ENCODE results near the gene TACR1.

The TACR1 gene

DNA sequence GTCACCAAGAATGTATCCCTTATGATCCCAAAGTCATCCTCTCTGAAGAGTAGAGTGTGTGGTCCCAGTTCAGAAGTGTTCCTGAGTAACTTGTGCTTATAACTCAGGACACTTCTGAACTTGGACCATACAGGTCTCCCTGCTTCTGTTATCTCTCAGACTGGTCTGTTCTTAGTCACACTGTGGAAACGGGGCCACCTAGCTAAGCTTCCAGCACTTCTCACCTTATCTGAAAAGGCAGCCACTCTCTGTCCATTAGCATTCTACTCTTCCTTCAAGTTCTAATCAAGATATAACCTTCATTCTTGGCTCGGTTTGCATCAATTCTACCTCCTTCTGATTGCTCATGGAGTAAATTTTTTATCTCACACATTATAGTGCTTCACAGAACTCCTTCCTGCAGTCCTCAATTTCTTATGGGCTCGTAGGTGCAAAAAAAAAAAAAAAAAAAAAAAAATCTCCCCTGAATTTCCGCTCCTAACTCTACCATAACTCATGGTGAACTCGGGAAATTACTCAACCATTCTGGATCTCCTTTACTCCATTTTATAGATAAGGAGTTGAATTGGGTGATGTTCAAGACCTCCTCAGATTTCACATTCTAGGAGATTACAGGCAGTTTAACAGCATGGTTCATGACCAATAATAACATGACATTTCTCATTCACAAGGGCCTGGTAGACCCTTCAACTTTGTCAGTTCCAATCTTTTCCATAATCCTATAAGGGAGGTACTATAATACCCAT, 108.4 kb downstream of the TACR1 start:
- DNase-seq (ENCODE audit: low read depth), result no peak
- TF ChIP-seq, protein P1, sequence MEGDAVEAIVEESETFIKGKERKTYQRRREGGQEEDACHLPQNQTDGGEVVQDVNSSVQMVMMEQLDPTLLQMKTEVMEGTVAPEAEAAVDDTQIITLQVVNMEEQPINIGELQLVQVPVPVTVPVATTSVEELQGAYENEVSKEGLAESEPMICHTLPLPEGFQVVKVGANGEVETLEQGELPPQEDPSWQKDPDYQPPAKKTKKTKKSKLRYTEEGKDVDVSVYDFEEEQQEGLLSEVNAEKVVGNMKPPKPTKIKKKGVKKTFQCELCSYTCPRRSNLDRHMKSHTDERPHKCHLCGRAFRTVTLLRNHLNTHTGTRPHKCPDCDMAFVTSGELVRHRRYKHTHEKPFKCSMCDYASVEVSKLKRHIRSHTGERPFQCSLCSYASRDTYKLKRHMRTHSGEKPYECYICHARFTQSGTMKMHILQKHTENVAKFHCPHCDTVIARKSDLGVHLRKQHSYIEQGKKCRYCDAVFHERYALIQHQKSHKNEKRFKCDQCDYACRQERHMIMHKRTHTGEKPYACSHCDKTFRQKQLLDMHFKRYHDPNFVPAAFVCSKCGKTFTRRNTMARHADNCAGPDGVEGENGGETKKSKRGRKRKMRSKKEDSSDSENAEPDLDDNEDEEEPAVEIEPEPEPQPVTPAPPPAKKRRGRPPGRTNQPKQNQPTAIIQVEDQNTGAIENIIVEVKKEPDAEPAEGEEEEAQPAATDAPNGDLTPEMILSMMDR (IDR thresholded peaks at IDR 0.05; ENCODE audit: insufficient read depth, low read depth, low read length, missing control alignments), result no peak

DNA sequence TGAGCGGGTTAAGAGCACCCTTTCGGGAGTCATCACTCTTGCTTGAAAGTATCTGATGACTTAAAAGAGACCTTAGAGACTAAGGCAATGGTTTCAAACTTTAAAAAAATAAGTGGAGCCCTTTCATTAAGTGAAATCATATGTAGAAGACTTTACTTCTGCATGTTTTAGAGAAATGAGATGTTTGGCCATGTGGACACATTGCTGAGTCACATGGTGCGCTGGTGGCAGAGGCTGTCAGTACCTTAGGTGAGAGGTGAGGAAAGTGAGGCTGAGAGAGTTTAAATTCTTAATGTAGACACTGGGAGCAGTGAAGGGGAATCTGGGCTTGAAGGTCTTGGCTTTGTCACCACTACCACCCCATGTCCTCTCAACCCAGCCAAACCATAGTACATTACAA, 109.8 kb downstream of the TACR1 start:
- TF ChIP-seq, protein P1 (IDR thresholded peaks at IDR 0.05; ENCODE audit: insufficient read depth, low read depth, low read length, missing control alignments), result no peak
- DNase-seq (ENCODE audit: low read depth), result no peak
- H3K4me3 ChIP-seq (ENCODE audit: low read length), result no peak overlapping the region

More for the DNA sequence above, 108.4 kb downstream of the TACR1 start:
- no peak overlapping the region for H3K4me3 ChIP-seq (ENCODE audit: low read length)

DNA sequence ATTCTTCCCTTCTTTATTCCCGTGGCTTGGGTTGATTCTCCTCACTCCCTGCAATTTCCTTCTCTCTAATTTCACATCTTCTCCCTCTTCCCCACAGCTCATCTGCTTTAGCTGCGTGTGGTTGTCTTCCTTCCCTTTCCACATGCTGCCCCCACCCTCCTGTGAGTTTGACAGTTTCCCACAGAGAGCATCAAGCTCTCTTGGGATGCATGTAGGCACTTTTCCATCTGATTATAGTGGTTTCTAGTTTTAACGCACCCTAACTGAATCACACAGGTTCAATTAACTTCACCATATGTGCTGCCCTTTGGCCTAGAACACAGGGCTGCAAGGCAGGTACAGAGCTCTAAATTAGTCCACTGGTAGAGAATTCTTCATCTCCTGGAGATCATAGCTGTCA, 110.5 kb downstream of the TACR1 start:
- no peak for DNase-seq (ENCODE audit: low read depth)
- no peak overlapping the region for H3K4me3 ChIP-seq (ENCODE audit: low read length)
- TF ChIP-seq, protein P1 (IDR thresholded peaks at IDR 0.05; ENCODE audit: insufficient read depth, low read depth, low read length, missing control alignments), result no peak

DNA sequence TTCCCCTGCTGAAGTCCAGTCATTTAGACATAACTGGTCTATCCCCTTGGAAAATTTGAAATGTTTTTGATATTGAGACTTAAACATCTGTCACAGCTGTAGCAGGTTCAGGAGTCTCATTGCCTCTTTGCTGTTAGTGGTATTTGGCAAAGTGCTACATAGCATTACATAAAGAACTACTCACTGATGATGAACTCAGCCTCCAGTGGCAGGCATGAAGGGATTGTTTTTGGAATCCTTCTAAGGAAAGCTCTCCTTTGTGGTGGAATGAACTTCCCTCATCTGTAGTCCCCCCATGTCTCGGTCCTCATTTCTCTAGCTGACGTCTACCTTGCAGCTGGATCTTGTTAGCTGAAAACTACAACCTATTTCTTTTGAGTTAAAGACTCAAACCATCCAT, 111.6 kb downstream of the TACR1 start:
- no peak overlapping the region for H3K4me3 ChIP-seq (ENCODE audit: low read length)
- no peak for DNase-seq (ENCODE audit: low read depth)
- TF ChIP-seq, protein P1 (IDR thresholded peaks at IDR 0.05; ENCODE audit: insufficient read depth, low read depth, low read length, missing control alignments), result no peak

DNA sequence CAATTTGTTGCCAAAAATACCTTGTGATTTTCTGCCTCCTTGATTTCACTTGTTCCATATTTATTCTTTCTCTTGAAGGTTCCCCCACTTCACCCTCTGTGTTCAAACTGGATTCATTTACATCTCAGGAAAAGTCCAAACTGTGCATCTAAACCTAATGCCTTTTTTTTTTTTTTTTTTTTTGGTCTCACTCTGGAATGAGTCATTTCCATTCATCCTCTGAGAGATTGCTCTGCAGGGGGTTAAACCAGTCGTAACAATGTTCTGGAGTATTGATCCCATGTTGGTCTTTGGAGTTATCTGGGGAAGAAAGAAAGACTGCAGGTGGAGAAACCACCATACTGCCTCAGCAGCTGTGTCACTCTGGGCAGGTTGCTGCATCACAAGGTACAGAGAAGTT, 119.7 kb downstream of the TACR1 start:
- H3K4me3 ChIP-seq (ENCODE audit: low read length), result no peak overlapping the region
- DNase-seq (ENCODE audit: low read depth), result no peak
- TF ChIP-seq, protein P1 (IDR thresholded peaks at IDR 0.05; ENCODE audit: insufficient read depth, low read depth, low read length, missing control alignments), result no peak

DNA sequence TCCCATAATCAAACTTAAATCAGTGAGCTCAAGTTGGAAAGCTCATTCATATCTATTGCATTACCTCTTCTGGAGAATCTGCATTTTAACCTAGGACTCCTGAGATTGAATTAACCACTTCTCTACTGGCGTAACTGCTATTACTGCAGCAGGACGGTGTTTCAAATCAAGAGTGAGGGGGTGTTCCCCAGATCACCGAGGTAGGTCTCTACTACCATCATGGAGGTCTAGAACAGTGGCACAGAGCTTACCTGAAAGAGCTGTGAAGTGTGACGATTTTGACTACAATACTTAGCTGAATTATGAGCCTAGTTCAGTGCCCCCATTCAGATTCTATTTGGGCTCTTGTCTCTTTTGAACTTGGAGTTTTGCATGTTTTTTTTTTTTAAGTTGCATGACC, 121.4 kb downstream of the TACR1 start:
- DNase-seq (ENCODE audit: low read depth), result no peak
- H3K4me3 ChIP-seq (ENCODE audit: low read length), result no peak overlapping the region
- TF ChIP-seq, protein P1 (IDR thresholded peaks at IDR 0.05; ENCODE audit: insufficient read depth, low read depth, low read length, missing control alignments), result no peak

DNA sequence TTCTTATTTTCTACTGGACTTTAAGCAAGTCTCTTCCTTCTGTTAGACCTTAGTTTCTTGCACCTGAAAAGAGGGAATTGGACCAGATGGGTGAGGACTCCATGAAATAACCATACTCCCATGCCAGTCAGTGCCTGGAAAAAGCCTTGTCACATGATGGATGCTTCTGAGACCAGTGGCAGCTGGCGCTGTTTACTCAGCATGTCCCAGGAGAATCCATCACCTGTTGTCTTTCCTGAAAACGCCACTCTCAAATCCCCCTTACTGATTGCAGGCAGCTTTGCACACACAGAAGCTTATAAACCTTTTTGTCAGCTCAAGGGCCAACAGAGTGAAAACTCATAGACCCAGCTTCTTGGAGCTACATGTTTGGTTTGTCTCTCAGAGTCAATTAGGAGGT, 123.2 kb downstream of the TACR1 start:
- TF ChIP-seq, protein P1 (IDR thresholded peaks at IDR 0.05; ENCODE audit: insufficient read depth, low read depth, low read length, missing control alignments), result no peak
- H3K4me3 ChIP-seq (ENCODE audit: low read length), result no peak overlapping the region
- no peak for DNase-seq (ENCODE audit: low read depth)

All from epithelial cell of esophagus (primary cell).